PC-9 (cell line): ENCODE measurements around the gene RASEF.

ENCODE experiments used
- EZH2 ChIP-seq: fragments of 200-600 bp; sonication (generic); IDR thresholded peaks from 2 replicates; pipeline ENCODE4 v1.8.0; 2017; ENCODE audit warnings: antibody characterized with exemption, low read depth
- TF ChIP-seq, protein P1 (sequence below): fragments of 200-600 bp; sonication (generic); conservative IDR thresholded peaks from 2 replicates; pipeline ENCODE4 v1.6.1; 2017; ENCODE audit warnings: mixed run types, antibody characterized with exemption, mild to moderate bottlenecking, moderate library complexity

DNA sequence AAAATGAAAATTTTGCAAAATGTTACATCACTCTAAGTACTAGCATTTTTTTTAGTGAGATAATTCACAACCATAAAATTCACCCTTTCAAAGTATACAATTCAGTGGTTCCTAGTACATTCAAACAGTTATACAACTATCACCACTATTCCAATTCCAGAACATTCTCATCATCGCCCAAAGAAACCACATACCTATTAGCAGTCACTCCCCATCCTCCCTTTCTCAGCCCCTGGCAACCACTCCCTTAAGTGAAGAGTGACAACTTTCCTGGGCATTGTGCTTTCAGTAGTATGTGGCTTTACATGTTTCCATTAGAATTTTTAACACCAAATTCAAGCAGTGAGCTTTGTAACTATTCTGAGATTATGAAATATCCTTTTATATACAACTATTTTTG lies 81.4 kb downstream of the RASEF start:
- TF ChIP-seq, protein P1, sequence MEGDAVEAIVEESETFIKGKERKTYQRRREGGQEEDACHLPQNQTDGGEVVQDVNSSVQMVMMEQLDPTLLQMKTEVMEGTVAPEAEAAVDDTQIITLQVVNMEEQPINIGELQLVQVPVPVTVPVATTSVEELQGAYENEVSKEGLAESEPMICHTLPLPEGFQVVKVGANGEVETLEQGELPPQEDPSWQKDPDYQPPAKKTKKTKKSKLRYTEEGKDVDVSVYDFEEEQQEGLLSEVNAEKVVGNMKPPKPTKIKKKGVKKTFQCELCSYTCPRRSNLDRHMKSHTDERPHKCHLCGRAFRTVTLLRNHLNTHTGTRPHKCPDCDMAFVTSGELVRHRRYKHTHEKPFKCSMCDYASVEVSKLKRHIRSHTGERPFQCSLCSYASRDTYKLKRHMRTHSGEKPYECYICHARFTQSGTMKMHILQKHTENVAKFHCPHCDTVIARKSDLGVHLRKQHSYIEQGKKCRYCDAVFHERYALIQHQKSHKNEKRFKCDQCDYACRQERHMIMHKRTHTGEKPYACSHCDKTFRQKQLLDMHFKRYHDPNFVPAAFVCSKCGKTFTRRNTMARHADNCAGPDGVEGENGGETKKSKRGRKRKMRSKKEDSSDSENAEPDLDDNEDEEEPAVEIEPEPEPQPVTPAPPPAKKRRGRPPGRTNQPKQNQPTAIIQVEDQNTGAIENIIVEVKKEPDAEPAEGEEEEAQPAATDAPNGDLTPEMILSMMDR, result no peak
- TF ChIP-seq EZH2, result no peak
